Measurements from ENCODE around the gene TXLNA.
A peak's percentile ranks its signal among the peaks of the same experiment; 100 is the strongest.
"Not testable (repeated sequence)": the region's sequence is repeated elsewhere in the genome, so short reads cannot be mapped to it uniquely, and the experiment has no call there.

TXLNA gene

DNA sequence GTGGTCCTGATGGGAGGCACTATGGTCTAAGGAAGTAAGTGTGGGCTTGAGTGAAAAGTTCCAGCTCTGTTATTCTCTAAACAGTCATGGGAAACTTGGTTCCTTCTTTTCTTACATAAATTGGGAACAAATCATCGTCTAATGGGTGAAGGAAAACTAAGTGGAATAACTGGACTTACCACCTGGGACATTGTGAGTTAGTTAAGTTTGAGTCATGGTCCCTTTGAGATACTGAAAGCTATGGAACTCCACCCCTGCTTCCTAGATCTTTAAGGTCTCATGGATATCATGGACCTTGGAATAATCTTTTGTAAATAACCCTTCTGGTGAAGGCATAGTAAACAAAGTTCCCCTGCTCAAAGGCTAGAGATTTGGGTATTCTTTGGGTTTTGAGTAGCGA lies 16.1 kb upstream of the TXLNA start:
- H3K36me3 ChIP-seq (ENCODE audit: control insufficient read depth in 1 of 2, insufficient read depth in 2 of 2, low read length in 2 of 2): peaks cover 64 to 79% of the 10 kb centered on the region in 2 donors
- no peaks in the 10 kb centered on the region for H3K9me3 ChIP-seq (ENCODE audit: control insufficient read depth in 1 of 2, low read length in 2 of 2)
- no peak overlapping the region for H3K4me3 ChIP-seq (ENCODE audit: low read depth in 1 of 2, low read length in 2 of 2)
- no peak overlapping the region for H3K27ac ChIP-seq (ENCODE audit: low read length)
- no peaks in the 10 kb centered on the region for H3K4me1 ChIP-seq (ENCODE audit: control insufficient read depth in 1 of 2, insufficient read depth in 2 of 2, low read length in 2 of 2)
- no peaks in the 10 kb centered on the region for H3K27me3 ChIP-seq (ENCODE audit: low read depth, low read length)

DNA sequence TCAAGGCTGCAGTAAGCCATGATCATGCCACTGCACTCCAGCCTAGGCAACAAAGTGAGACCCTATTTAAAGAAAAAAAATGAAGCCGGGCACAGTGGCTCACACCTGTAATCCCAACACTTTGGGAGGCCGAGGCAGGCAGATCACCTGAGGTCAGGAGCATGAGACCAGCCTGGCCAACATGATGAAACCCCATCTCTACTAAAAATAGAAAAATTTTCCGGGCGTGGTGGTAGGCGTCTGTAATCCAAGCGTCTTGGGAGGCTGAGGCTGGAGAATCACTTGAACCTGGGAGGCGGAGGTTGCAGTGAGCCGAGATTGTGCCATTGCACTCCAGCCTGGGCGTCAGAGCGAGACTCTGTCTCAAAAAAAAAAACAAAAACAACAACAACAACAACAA lies 13.8 kb upstream of the TXLNA start:
- not testable (repeated sequence) for H3K9me3 ChIP-seq (ENCODE audit: control insufficient read depth in 1 of 2, low read length in 2 of 2); H3K4me3 ChIP-seq (ENCODE audit: low read depth in 1 of 2, low read length in 2 of 2); H3K27me3 ChIP-seq (ENCODE audit: low read depth, low read length); H3K27ac ChIP-seq (ENCODE audit: low read length); H3K4me1 ChIP-seq (ENCODE audit: control insufficient read depth in 1 of 2, insufficient read depth in 2 of 2, low read length in 2 of 2)
- peaks cover 59 to 74% of the 10 kb centered on the region in 2 donors for H3K36me3 ChIP-seq (ENCODE audit: control insufficient read depth in 1 of 2, insufficient read depth in 2 of 2, low read length in 2 of 2)

DNA sequence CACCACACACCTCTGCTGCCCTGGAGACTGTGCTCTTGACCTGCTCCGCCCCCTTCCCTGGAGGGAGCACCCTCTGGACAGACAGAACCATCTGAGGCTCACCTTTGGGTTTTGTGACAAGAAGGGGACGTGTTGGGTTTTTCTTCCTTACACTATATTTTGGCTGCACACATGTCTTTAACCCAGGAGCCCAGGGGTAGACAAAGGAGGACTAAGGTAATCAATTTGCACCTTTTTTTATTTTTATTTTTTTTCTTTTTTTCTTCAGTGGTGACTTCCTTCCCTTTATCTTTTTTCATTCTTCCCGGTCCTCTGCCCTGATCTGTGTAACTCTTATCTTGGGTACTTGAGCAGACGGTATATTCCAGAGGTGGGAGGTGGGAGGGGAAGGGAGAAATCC lies 8.5 kb upstream of the TXLNA start:
- no peak overlapping the region for H3K4me3 ChIP-seq (ENCODE audit: low read depth in 1 of 2, low read length in 2 of 2)
- H3K4me1 ChIP-seq (ENCODE audit: control insufficient read depth in 1 of 2, insufficient read depth in 2 of 2, low read length in 2 of 2): no peaks in the 10 kb centered on the region
- H3K27ac ChIP-seq (ENCODE audit: low read length): no peak overlapping the region
- peaks cover 58 to 70% of the 10 kb centered on the region in 2 donors for H3K36me3 ChIP-seq (ENCODE audit: control insufficient read depth in 1 of 2, insufficient read depth in 2 of 2, low read length in 2 of 2)
- no peaks in the 10 kb centered on the region for H3K9me3 ChIP-seq (ENCODE audit: control insufficient read depth in 1 of 2, low read length in 2 of 2)
- H3K27me3 ChIP-seq (ENCODE audit: low read depth, low read length): no peaks in the 10 kb centered on the region

DNA sequence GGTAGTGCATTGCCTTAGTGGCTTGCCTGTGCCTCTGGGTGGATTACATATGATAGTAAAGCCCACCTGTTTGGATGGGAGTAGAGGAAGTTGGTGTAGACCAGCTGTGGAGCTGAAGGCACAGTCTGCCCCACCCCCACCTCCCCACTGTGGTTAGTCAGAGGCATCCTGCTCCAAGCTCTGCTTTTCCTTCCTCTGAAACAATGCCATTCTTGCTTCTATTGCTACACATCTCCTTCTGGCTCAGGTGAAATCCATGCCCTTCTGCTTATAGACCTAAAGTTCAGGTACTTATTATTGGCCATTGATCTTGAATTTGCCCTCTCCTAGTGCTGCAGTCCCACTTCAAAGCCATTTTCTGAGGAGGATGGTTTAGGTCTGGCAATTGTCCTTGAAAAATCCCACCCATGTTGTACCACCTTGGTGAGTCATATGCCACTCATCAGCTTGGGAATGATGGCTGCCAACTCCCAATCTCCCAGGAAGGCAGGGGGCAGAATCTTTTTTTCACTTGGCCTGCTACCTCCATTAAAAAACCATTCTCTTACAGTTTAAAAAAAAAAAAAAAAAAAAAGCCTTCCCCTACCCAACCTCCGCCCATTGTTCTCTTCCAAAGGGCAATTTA lies 6.7 kb upstream of the TXLNA start:
- Histone ChIP-seq H3K4me1 (ENCODE audit: control insufficient read depth in 1 of 2, insufficient read depth in 2 of 2, low read length in 2 of 2) (no peaks in the 10 kb centered on the region), H3K9me3 (ENCODE audit: control insufficient read depth in 1 of 2, low read length in 2 of 2) (no peaks in the 10 kb centered on the region), H3K4me3 (ENCODE audit: low read depth in 1 of 2, low read length in 2 of 2) (no peak overlapping the region), H3K27me3 (ENCODE audit: low read depth, low read length) (no peaks in the 10 kb centered on the region), H3K27ac (ENCODE audit: low read length) (no peak overlapping the region), H3K36me3 (ENCODE audit: control insufficient read depth in 1 of 2, insufficient read depth in 2 of 2, low read length in 2 of 2) (peaks cover 50 to 58% of the 10 kb centered on the region in 2 donors)

DNA sequence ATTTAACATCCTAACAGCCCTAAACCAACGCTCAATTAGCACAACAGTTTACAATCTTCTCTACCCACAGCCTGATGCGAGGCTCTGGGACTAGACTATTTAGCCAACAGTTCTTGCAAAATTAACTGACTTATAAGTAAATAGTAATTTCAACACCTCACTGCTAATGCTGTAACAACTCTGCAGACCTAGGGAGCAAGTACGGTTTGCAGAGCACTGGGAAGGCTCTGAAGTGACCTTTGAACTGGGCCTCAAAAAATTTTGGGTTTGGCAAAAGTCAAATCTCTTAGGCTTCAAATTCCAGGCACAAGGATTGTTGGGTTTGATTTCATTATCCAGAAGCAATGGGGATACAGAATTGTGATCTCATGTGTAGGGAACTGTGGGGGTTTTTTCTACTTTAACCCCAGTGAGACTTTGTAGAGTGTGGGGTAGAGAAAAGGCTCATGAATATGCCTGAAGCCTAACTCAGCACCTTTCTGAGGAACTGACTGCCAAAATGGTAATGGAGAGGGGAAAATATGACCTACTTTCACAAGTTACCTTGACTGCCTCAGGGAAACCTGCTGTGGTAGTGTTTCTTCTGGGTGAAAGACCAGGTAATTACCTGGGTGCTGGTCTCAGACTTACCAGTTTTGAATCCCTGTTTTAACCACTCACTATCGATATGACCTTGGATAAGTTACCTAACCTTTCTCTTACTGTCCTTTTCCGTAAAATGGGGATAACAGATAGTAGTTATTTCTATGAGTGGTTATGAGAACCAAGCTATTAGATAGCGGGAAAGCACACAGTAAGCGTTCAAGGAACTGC lies 889 bp upstream of the TXLNA start:
- peaks cover 8 to 19% of the 10 kb centered on the region in 2 donors for H3K36me3 ChIP-seq (ENCODE audit: control insufficient read depth in 1 of 2, insufficient read depth in 2 of 2, low read length in 2 of 2)
- no peaks in the 10 kb centered on the region for H3K9me3 ChIP-seq (ENCODE audit: control insufficient read depth in 1 of 2, low read length in 2 of 2)
- H3K27ac ChIP-seq (ENCODE audit: low read length): peak overlapping the region; percentile 93
- no peaks in the 10 kb centered on the region for H3K27me3 ChIP-seq (ENCODE audit: low read depth, low read length)
- peaks cover 16 to 22% of the 10 kb centered on the region in 2 donors for H3K4me1 ChIP-seq (ENCODE audit: control insufficient read depth in 1 of 2, insufficient read depth in 2 of 2, low read length in 2 of 2)
- H3K4me3 ChIP-seq (ENCODE audit: low read depth in 1 of 2, low read length in 2 of 2): peak overlapping the region; percentile 63 to 79

DNA sequence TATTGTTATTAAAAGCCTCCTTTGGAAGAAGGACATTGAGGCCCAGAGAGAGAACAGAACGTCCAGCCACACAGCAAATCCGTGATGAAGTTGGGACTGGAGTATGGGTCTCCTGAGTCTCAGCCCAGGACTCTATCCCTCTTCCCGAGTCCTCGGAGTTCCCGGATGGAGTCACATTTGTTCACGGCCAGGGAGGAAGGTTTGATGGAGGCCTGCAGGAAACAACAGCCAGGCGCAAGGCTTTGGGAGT lies 357 bp upstream of the TXLNA start:
- Histone ChIP-seq H3K9me3 (ENCODE audit: control insufficient read depth in 1 of 2, low read length in 2 of 2) (no peaks in the 10 kb centered on the region), H3K4me3 (ENCODE audit: low read depth in 1 of 2, low read length in 2 of 2) (peak overlapping the region; percentile 63 to 79), H3K27ac (ENCODE audit: low read length) (peak overlapping the region; percentile 93), H3K36me3 (ENCODE audit: control insufficient read depth in 1 of 2, insufficient read depth in 2 of 2, low read length in 2 of 2) (peaks cover 10 to 17% of the 10 kb centered on the region in 2 donors), H3K27me3 (ENCODE audit: low read depth, low read length) (no peaks in the 10 kb centered on the region), H3K4me1 (ENCODE audit: control insufficient read depth in 1 of 2, insufficient read depth in 2 of 2, low read length in 2 of 2) (peaks cover 19 to 26% of the 10 kb centered on the region in 2 donors)

DNA sequence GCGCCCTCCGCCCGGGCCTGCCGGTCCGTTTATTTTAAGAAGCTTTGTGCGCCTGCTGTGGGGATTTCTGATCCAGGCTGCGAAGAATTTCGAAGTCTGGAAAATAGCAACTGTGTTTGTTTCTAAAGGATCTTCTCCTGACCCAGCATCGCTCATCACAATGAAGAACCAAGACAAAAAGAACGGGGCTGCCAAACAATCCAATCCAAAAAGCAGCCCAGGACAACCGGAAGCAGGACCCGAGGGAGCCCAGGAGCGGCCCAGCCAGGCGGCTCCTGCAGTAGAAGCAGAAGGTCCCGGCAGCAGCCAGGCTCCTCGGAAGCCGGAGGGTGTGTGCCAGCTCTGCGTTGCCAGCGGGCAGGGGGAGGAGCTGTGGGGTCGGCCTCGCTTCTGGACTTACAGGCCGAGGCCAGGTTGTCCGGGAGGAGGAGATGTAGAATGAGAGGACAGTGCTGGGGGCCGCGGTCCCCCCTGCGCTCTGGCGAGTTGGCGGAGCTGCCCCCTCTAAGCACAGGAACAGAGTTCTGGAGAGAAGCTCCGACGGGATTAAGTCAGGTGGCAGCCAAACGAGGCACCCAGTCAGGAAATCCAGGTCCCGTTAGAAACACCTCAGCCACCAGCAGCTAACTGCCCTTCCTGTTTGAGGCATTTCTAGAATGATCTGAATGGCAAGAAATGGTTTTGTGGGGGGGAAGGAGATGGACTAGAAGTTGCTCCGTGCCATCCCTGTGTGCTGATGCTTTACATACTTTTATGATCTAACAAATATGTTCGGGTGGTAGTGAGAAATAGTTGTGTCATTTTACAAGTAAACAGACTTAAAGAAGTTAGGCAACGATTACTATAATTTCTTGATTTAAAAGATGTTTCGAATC lies 948 bp downstream of the TXLNA start:
- Histone ChIP-seq H3K27ac (ENCODE audit: low read length) (peak overlapping the region; percentile 93), H3K27me3 (ENCODE audit: low read depth, low read length) (no peaks in the 10 kb centered on the region), H3K4me1 (ENCODE audit: control insufficient read depth in 1 of 2, insufficient read depth in 2 of 2, low read length in 2 of 2) (peaks cover 20 to 37% of the 10 kb centered on the region in 2 donors), H3K4me3 (ENCODE audit: low read depth in 1 of 2, low read length in 2 of 2) (peak overlapping the region; percentile 79 to 82), H3K9me3 (ENCODE audit: control insufficient read depth in 1 of 2, low read length in 2 of 2) (no peaks in the 10 kb centered on the region), H3K36me3 (ENCODE audit: control insufficient read depth in 1 of 2, insufficient read depth in 2 of 2, low read length in 2 of 2) (peaks cover 18 to 24% of the 10 kb centered on the region in 2 donors)

DNA sequence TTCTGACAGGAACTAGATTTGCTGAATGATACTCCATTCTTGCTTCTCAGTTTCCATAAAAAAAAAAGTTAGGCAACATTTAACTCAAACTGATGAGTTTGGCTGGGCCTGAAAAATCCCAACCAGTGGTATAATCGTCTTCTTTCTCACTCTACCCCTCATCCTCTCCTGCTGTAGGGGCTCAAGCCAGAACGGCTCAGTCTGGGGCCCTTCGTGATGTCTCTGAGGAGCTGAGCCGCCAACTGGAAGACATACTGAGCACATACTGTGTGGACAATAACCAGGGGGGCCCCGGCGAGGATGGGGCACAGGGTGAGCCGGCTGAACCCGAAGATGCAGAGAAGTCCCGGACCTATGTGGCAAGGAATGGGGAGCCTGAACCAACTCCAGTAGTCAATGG lies 1.6 kb downstream of the TXLNA start:
- H3K27me3 ChIP-seq (ENCODE audit: low read depth, low read length): no peaks in the 10 kb centered on the region
- H3K9me3 ChIP-seq (ENCODE audit: control insufficient read depth in 1 of 2, low read length in 2 of 2): no peaks in the 10 kb centered on the region
- H3K4me3 ChIP-seq (ENCODE audit: low read depth in 1 of 2, low read length in 2 of 2): peak overlapping the region; percentile 79 to 82
- peak overlapping the region; percentile 93 for H3K27ac ChIP-seq (ENCODE audit: low read length)
- peaks cover 20 to 37% of the 10 kb centered on the region in 2 donors for H3K4me1 ChIP-seq (ENCODE audit: control insufficient read depth in 1 of 2, insufficient read depth in 2 of 2, low read length in 2 of 2)
- peaks cover 21 to 24% of the 10 kb centered on the region in 2 donors for H3K36me3 ChIP-seq (ENCODE audit: control insufficient read depth in 1 of 2, insufficient read depth in 2 of 2, low read length in 2 of 2)

DNA sequence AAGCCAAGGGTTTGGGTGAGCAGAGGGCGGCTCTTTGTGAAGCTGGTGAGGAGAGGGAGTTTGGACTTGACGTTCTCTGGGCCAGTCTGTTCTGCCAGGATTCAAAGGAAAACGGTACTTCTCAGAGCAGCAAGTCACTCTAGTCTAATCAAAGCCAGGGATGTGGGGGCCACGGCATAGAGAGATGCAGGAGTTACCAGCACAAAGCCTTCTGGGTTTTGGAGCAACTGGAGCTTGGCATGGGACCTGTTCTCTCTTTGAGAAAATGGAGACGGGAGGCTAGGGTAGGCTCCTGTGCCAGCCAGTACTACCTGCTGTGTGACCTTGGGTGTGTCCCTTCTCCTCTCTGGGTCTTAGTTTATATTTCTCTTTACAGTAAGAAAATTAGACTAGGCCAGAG lies 2.1 kb downstream of the TXLNA start:
- Histone ChIP-seq H3K36me3 (ENCODE audit: control insufficient read depth in 1 of 2, insufficient read depth in 2 of 2, low read length in 2 of 2) (peaks cover 23 to 24% of the 10 kb centered on the region in 2 donors), H3K27me3 (ENCODE audit: low read depth, low read length) (no peaks in the 10 kb centered on the region), H3K9me3 (ENCODE audit: control insufficient read depth in 1 of 2, low read length in 2 of 2) (no peaks in the 10 kb centered on the region), H3K4me1 (ENCODE audit: control insufficient read depth in 1 of 2, insufficient read depth in 2 of 2, low read length in 2 of 2) (peaks cover 20 to 37% of the 10 kb centered on the region in 2 donors), H3K4me3 (ENCODE audit: low read depth in 1 of 2, low read length in 2 of 2) (peak overlapping the region; percentile 79 to 82), H3K27ac (ENCODE audit: low read length) (peak overlapping the region; percentile 93)

DNA sequence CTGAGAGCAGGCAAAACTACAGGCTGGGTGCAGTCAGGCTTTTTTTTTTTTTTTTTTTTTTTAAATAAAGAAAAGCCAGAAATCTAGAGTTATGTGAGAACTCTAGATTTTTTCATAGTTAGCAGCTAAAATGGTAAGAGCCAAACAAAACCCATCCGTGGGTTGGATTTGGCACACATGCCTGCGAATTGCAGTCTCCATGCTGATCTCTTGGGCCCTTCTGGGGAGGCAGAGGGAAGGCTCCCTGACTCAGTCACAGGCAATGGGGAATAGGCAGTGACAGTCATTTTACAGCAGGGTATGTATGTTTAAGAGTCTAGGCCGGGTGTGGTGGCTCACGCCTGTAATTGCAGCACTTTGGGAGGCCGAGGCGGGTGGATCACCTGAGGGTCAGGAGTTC lies 2.6 kb downstream of the TXLNA start:
- H3K36me3 ChIP-seq (ENCODE audit: control insufficient read depth in 1 of 2, insufficient read depth in 2 of 2, low read length in 2 of 2): peaks cover 23 to 24% of the 10 kb centered on the region in 2 donors
- H3K4me3 ChIP-seq (ENCODE audit: low read depth in 1 of 2, low read length in 2 of 2): peak overlapping the region in 1 of 2 donors; percentile 79
- H3K27me3 ChIP-seq (ENCODE audit: low read depth, low read length): no peaks in the 10 kb centered on the region
- H3K4me1 ChIP-seq (ENCODE audit: control insufficient read depth in 1 of 2, insufficient read depth in 2 of 2, low read length in 2 of 2): peaks cover 20 to 37% of the 10 kb centered on the region in 2 donors
- no peaks in the 10 kb centered on the region for H3K9me3 ChIP-seq (ENCODE audit: control insufficient read depth in 1 of 2, low read length in 2 of 2)
- peak overlapping the region; percentile 93 for H3K27ac ChIP-seq (ENCODE audit: low read length)

DNA sequence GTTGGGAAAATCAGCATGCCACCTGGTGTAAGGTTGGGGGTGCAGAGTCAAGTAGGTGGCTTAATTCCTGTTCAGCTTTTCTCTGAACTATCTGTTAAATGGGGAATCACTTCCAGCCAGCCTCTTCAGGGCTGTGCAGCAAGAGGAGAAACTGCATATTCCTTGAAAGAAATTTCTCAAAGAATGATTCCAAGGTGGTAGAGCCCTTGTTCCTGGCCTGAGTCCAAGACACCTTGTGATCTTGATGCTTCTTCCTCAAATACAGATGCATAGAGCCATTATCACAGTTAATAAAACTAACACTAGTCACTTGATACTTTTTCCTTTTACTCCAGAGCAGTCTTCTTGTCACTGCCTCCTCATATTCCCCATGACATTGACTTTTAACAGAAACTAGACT lies 5.2 kb downstream of the TXLNA start:
- Histone ChIP-seq H3K4me1 (ENCODE audit: control insufficient read depth in 1 of 2, insufficient read depth in 2 of 2, low read length in 2 of 2) (peaks cover 16 to 37% of the 10 kb centered on the region in 2 donors), H3K4me3 (ENCODE audit: low read depth in 1 of 2, low read length in 2 of 2) (no peak overlapping the region), H3K9me3 (ENCODE audit: control insufficient read depth in 1 of 2, low read length in 2 of 2) (no peaks in the 10 kb centered on the region), H3K36me3 (ENCODE audit: control insufficient read depth in 1 of 2, insufficient read depth in 2 of 2, low read length in 2 of 2) (peaks cover 44 to 50% of the 10 kb centered on the region in 2 donors), H3K27ac (ENCODE audit: low read length) (no peak overlapping the region), H3K27me3 (ENCODE audit: low read depth, low read length) (no peaks in the 10 kb centered on the region)

Data from muscle layer of duodenum (tissue), 2 donors.